ENCODE data around the gene IVD.

DNA sequence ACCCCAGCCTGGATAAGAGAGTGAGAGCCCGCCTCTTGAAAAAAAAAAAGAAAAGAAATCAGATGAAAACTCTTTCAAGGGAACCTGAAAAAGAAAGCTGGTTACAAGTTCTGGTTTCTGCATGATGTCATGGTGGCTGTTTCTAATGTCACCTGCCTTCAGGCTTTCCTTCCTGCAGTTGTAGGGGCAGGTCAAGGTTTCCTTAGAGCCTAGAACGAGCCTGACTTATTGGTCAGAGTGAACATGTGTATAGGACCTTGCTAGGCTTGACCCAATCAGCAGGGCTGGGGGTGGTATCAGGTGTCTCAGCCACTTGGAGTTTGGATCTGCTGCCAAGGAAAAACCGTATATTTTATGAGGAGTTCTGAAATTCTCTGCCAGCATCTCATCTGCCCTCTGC, 3.8 kb downstream of the IVD start:
- no peak for TF ChIP-seq ZNF274 (IDR thresholded peaks at IDR 0.05; ENCODE audit: low read depth, low read length)
- no peak for TF ChIP-seq YY1 (IDR thresholded peaks at IDR 0.05; ENCODE audit: insufficient read depth, insufficient read length)
- TF ChIP-seq SUZ12 (IDR thresholded peaks at IDR 0.05; ENCODE audit: extremely low read depth, insufficient read depth, insufficient read length): no peak

All from NT2/D1 (cell line).